ENCODE results near the gene CFB. TPM values are rescaled to one million over a fixed set of nuclear protein-coding genes. Genes with fewer than 3 reads are reported as not detected.

The CFB gene
- total and polyA plus RNA-seq, 2 of the 13 experiments (the other 11 are each of a cell fraction or from before 2014, with no cell fraction given), result 171 to 513 TPM

DNA sequence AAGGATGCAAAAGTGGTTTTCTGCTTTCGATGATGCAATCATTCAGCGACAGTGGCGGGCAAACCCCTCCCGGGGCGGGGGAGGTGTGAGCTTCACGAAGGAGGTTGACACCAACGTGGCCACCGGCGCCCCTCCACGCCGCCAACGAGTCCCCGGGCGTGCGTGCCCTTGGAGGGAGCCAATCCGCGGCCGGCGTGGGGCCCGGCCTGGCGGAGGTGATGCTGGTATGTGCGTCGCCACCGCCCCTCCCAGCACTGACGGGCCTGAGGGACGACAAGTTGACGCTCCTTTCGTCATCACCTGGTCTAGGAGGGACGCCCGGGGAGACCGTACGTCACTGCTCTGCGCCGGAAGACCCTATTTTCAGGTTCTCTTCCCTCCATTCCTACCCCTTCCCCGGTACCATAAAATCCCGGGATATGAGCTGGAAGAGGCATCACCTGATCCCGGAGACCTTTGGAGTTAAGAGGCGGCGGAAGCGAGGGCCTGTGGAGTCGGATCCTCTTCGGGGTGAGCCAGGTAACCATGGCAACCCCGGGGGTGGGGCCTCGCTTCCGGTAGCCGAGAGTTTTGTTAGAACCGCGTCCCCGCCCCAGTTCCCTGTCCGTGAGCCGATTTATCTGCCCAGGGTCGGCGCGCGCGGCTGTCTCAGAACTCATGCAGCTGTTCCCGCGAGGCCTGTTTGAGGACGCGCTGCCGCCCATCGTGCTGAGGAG lies 26.3 kb downstream of the CFB start, which contains the start of gene DXO (continued):
- TF ChIP-seq, protein P1, sequence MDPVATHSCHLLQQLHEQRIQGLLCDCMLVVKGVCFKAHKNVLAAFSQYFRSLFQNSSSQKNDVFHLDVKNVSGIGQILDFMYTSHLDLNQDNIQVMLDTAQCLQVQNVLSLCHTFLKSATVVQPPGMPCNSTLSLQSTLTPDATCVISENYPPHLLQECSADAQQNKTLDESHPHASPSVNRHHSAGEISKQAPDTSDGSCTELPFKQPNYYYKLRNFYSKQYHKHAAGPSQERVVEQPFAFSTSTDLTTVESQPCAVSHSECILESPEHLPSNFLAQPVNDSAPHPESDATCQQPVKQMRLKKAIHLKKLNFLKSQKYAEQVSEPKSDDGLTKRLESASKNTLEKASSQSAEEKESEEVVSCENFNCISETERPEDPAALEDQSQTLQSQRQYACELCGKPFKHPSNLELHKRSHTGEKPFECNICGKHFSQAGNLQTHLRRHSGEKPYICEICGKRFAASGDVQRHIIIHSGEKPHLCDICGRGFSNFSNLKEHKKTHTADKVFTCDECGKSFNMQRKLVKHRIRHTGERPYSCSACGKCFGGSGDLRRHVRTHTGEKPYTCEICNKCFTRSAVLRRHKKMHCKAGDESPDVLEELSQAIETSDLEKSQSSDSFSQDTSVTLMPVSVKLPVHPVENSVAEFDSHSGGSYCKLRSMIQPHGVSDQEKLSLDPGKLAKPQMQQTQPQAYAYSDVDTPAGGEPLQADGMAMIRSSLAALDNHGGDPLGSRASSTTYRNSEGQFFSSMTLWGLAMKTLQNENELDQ (CRISPR knock-in tag; IDR thresholded peaks at IDR 0.05; ENCODE audit: borderline replicate concordance), result 0 out of 2 replicates have a peak, but pooled peaks have one; percentile 16
- peak; percentile 66; the same call in 1 of the 2 replicates for TF ChIP-seq ZNF224 (CRISPR knock-in tag; IDR thresholded peaks at IDR 0.05)
- TF ChIP-seq ZNF788 (CRISPR knock-in tag; IDR thresholded peaks at IDR 0.05; ENCODE audit: borderline replicate concordance), result peak; percentile 95
- no peak for TF ChIP-seq ZNF253 (CRISPR knock-in tag; IDR thresholded peaks at IDR 0.05; ENCODE audit: borderline replicate concordance)
- peak; percentile 60; the same call in 1 of the 2 replicates for TF ChIP-seq SNAI1 (CRISPR knock-in tag; IDR thresholded peaks at IDR 0.05; ENCODE audit: borderline replicate concordance)
- TF ChIP-seq ZFP62 (CRISPR knock-in tag; IDR thresholded peaks at IDR 0.05), result 0 out of 2 replicates have a peak, but pooled peaks have one; percentile 88
- TF ChIP-seq MYNN (CRISPR knock-in tag; IDR thresholded peaks at IDR 0.05; ENCODE audit: low read depth), result no peak; the same call in 1 of the 2 replicates
- peak; percentile 32; the same call in 1 of the 2 replicates for TF ChIP-seq NCOR1 (IDR thresholded peaks at IDR 0.05; ENCODE audit: borderline replicate concordance, low read length)
- peak; percentile 100 for TF ChIP-seq HOXA3 (CRISPR knock-in tag; IDR thresholded peaks at IDR 0.05)
- TF ChIP-seq ZNF510 (CRISPR knock-in tag; IDR thresholded peaks at IDR 0.05; ENCODE audit: low read depth), result peak; percentile 20; the same call in 1 of the 2 replicates
- peak; percentile 90 for TF ChIP-seq NCOA1 (CRISPR knock-in tag; IDR thresholded peaks at IDR 0.05)
- no peak for TF ChIP-seq MIER2 (CRISPR knock-in tag; IDR thresholded peaks at IDR 0.05)
- no peak for TF ChIP-seq FOXA1 (IDR thresholded peaks at IDR 0.05)
- peak; percentile 68 for TF ChIP-seq FOXA1 (CRISPR knock-in tag; IDR thresholded peaks at IDR 0.05)
- TF ChIP-seq NFE2L1 (CRISPR knock-in tag; IDR thresholded peaks at IDR 0.05; ENCODE audit: borderline replicate concordance), result no peak
- no peak; the same call in 1 of the 2 replicates for TF ChIP-seq HHEX (CRISPR knock-in tag; IDR thresholded peaks at IDR 0.05)
- no peak; the same call in 1 of the 2 replicates for TF ChIP-seq REPIN1 (CRISPR knock-in tag; IDR thresholded peaks at IDR 0.05; ENCODE audit: borderline replicate concordance, low read depth)
- TF ChIP-seq KAT7 (CRISPR knock-in tag; IDR thresholded peaks at IDR 0.05; ENCODE audit: borderline replicate concordance), result peak; percentile 87; the same call in 1 of the 2 replicates
- TF ChIP-seq ZNF333 (CRISPR knock-in tag; IDR thresholded peaks at IDR 0.05; ENCODE audit: borderline replicate concordance), result peak; percentile 61; the same call in 1 of the 2 replicates
- no peak for TF ChIP-seq SP5 (CRISPR knock-in tag; IDR thresholded peaks at IDR 0.05; ENCODE audit: borderline replicate concordance, low read depth)
- TF ChIP-seq RNF2 (conservative IDR thresholded peaks at IDR 0.05; ENCODE audit: low read depth), result peak; percentile 61
- peak; percentile 13; the same call in 1 of the 2 replicates for TF ChIP-seq SMC3 (IDR thresholded peaks at IDR 0.05; ENCODE audit: low read length)
- peak; percentile 48 for TF ChIP-seq RXRB (CRISPR knock-in tag; IDR thresholded peaks at IDR 0.05; ENCODE audit: borderline replicate concordance)
- TF ChIP-seq CEBPB (IDR thresholded peaks at IDR 0.05; ENCODE audit: borderline replicate concordance, low read depth, low read length), result peak; percentile 99
- no peak for TF ChIP-seq ATAD3A (CRISPR knock-in tag; IDR thresholded peaks at IDR 0.05)
- TF ChIP-seq ZNF746 (CRISPR knock-in tag; IDR thresholded peaks at IDR 0.05), result peak; percentile 57
- TF ChIP-seq, protein P2, sequence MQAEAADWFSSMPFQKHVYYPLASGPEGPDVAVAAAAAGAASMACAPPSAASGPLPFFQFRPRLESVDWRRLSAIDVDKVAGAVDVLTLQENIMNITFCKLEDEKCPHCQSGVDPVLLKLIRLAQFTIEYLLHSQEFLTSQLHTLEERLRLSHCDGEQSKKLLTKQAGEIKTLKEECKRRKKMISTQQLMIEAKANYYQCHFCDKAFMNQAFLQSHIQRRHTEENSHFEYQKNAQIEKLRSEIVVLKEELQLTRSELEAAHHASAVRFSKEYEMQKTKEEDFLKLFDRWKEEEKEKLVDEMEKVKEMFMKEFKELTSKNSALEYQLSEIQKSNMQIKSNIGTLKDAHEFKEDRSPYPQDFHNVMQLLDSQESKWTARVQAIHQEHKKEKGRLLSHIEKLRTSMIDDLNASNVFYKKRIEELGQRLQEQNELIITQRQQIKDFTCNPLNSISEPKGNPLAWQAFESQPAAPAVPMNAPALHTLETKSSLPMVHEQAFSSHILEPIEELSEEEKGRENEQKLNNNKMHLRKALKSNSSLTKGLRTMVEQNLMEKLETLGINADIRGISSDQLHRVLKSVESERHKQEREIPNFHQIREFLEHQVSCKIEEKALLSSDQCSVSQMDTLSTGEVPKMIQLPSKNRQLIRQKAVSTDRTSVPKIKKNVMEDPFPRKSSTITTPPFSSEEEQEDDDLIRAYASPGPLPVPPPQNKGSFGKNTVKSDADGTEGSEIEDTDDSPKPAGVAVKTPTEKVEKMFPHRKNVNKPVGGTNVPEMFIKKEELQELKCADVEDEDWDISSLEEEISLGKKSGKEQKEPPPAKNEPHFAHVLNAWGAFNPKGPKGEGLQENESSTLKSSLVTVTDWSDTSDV (CRISPR knock-in tag; IDR thresholded peaks at IDR 0.05), result peak; percentile 86
- no peak for TF ChIP-seq ZNF367 (CRISPR knock-in tag; IDR thresholded peaks at IDR 0.05; ENCODE audit: borderline replicate concordance)
